NCI-H446 treated with DMSO at 0.1 percent for 48 hours (cell line): Measurements from ENCODE around the gene CCDC85A.

ENCODE experiments used
- DNase-seq: peaks from one replicate; lab custom pipeline; 2025; lab: John Stamatoyannopoulos, UW

Gene CCDC85A

DNA sequence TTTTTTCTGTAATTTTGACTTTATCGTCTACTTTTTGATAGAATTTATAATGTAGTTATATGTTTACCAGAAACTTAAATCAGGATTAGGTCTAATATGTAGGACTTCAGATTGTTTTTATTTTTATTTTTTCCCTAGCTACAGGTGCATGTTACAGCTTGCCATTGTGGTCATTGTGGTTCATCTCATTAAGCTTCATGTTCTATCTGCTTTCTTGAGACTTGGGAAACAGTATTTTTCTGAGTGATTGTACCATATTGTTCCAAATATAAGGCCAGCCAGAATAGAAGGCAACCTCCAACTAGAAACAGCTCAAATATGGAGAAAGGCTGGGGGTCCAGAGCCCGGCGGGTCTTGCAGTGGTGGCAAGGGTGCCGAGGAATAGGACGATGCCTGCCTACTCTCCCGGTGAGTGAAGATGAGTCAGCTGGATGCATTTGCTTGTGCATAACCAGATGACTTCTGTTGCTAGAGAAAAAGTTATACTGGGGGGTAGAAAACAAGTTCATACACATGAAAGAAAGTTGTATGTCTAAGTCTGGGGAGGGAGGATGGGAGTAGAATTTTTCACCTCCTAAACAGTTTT is 188.4 kb downstream of the CCDC85A start:
- no peak for DNase-seq

DNA sequence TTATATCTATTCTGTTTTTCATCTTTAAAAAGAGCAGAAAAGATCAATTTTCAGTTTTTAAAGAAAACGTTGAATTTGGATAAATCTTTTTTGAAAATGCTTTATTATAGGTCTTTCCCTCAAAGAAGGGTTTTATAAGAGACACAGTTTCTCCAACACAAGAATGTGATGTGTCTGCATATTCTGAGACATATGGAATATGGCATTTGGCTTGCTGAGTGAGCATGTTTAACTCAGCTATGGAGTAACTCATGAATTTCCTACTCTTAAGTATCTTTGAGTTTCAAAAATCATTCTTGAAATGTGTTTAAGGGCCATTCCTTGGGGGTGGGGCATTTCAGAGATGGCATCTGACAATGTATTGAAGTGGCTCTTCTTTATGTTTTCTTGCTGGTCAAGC is 191.5 kb downstream of the CCDC85A start:
- no peak for DNase-seq

DNA sequence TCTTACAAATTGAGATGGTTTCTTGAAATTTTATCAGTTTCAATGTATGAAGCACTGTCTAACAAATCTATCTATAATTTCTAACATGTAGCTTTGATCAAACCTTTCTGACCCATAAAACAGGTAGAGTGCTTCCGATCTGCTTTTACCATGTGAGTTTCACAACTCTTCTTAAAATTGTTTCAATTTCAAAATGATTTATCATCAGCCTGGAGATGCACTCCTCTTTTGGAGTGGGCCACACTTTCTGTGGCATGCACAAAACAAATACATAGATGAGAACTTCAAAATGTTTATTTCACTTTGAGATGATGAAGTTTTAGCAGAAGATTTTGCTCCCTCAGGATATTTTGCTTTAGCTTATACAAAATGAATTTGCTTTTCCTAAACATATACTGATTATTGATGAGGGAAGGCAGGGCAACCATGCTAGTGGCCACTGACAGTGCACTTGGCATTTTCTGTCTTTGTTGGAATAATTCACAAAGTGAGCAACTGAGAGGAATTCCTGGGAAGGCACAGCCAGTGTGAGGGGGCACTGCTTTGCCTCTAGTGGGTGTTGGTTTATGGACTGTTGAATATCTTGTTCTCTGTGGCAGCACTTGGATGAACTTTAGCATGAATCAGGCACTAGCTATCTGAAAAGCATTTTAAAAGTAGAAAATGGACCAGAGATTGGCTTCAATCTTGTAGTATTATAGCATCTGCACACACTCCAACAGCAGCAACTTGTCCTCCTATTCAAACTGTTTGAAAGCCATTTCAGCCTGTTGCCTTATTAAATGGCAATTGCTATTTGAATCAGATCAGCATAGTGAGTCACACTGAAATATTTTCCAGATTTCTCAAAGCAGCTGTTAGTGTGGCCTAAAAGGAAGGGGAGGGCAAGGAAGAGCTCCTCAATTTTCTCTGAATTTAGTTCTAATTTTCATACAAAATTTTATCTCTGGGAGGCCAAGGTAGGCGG is 193.2 kb downstream of the CCDC85A start:
- peak; percentile 4 for DNase-seq

DNA sequence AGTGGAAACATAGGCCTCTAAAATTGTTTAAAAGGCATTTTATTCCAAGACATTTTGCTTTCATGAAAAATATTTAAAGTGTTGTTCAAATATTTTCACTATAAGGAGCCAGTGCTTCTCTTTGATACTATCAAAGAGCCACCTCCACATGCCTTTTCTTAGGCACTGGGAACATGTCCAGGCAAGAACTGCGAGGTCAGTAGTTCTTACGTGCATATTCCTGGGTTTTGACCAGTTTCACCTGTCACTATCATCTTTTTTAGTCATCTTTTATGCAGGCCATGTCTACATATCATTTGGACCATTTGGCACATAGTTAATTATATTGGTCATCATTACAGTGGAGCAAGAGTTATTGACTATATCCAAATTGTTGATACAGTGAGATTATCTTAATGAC is 195.3 kb downstream of the CCDC85A start:
- DNase-seq, result no peak

DNA sequence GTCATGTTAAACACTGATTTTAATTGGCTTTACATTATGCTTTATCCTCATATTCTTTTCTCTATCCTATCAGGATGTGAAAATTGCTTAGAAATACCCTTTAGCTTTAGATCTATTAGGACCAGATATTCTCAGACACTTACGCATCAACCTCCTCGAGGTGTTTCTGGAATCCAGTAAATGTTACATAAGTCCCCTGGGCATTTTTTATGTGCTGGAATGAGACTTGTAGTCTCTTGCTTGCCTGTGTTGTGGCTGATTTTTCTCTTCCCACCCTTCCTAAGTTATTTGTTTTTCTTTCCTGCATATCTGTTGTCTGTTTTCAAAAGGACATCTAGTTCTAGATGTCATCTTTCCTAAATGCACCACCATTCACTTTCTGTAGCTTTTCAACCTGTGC is 197.1 kb downstream of the CCDC85A start:
- DNase-seq, result no peak

DNA sequence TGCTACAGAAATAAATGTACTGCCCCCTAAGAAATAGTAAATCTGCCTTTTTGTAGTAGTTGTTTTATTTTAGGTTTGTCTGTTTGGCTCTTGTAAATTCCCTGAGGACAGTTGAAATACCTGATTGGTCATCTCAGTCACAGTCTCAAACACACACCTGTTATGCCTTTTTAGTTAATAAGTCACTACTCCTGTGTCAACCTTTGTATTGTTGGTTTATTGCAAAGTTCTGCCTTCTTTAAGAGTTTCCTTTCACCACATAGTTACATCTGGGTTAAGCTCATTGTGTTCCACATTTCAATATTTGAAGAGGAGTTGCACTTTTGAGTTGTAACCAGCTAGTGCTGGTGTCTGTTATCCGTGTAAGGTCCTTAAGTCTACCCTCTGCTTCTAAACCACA is 198.7 kb downstream of the CCDC85A start:
- DNase-seq, result no peak

DNA sequence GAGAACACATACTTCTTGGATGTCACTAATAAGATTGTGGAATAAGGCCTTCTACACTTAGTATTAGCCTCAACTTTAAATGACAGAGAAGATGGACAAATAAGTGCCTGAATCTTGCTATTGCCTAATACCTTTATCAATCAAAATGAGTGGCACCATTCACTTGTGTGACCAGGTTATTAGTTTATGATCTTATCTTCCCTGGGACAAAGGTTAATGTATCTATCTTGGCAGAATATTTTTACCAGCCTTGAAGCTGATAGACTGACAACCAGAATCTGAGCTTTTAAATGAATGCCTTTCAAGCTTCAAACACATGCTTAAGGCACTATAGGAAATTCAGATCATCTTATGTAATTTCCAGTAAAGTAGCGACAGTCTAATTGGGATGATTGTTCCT is 202.9 kb downstream of the CCDC85A start:
- no peak for DNase-seq

DNA sequence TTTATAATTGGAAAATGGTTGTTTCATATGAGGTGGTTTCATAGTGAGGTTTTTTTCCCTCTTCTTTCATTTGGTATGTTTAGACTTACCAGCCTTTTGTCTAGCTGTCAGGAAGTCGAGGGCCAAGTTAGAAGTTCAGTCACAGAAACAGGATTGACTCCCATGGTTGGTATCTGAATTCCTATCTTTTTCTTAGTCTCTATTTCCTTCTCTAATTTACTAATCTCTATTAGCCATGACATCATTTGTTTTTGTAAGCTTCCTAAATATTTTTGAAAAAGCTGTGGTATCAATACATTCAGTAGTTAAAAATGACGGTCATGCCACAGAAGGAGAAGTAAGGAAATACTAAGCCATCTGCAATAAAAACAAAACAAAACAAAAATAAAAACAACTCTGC is 206.9 kb downstream of the CCDC85A start:
- DNase-seq, result no peak

DNA sequence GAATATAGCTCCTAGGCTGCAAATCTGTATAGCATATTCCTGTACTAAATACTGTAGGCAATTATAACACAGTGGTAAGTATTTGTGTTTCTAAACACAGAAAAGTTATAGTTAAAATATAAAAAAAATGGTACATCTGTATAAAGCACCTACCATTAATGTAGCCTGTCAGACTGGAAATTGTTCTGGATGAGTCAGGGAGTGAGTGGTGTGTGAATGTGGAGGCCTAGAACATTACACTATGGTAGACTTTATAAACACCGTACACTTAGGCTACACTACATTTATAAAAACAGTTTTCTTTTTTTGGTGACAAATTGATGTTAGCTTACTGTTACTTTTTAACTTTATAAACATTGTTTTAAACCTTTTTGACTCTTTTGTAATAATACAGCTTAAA is 226.3 kb downstream of the CCDC85A start:
- DNase-seq, result no peak

DNA sequence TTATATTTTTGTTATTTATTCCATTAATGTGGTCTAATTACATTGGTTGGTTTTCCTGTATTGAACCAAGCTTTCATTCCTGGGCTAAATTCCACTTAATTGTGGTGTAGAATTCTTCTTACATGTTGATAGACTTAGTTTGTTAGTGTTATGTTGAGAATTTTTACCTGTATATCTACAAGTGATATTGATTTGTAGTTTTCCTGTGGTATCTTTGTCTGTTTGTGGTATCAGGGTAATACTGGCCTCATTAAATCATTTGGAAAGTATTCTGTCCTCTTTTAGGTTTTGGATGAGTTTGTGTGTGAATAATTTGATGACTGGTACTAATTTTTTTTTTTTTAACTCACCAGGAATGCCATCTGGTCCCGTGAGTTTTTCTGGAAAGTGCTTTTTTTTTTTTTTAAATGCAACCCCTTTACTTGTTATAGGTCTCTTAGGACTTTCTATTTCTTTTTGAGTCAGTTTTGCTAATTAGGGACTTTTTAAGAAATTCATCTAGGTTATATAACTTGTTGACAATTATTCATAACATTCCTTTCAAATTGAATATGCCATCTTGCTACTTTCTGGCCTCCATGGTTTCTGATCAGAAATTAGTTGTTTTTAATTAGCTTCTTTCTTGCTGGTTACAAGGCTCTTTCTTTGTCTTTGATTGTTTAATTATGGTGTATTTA is 232.8 kb downstream of the CCDC85A start:
- DNase-seq, result peak; percentile 10
